Muscle layer of duodenum (tissue), 2 donors: ENCODE data around the gene TMEM52.

Experiments used
- H3K27ac ChIP-seq: one replicate; pipeline ENCODE4 v1.7.0; 2013; ENCODE audit warnings: mild to moderate bottlenecking, low read length
- H3K27me3 ChIP-seq: one replicate; pipeline ENCODE4 v1.7.0; 2013; ENCODE audit warnings: low read depth, mild to moderate bottlenecking, control low read depth, low read length
- H3K36me3 ChIP-seq, 2 donors: one replicate each; pipeline ENCODE4 v1.7.0; 2013; ENCODE audit warnings: low read length in 2 of 2, control low read depth in 1 of 2, mild to moderate bottlenecking in 1 of 2; ENCODE audit not compliant: insufficient read depth in 2 of 2, control insufficient read depth in 1 of 2
- H3K4me1 ChIP-seq, 2 donors: one replicate each; pipeline ENCODE4 v1.7.0; 2013; ENCODE audit warnings: low read length in 2 of 2, mild to moderate bottlenecking in 2 of 2, control low read depth in 1 of 2, moderate library complexity in 1 of 2; ENCODE audit not compliant: insufficient read depth in 2 of 2, control insufficient read depth in 1 of 2
- H3K4me3 ChIP-seq, 2 donors: one replicate each; pipeline ENCODE4 v1.7.0; 2013; ENCODE audit warnings: low read length in 2 of 2, low read depth in 1 of 2, mild to moderate bottlenecking in 1 of 2
- H3K9me3 ChIP-seq, 2 donors: one replicate each; pipeline ENCODE4 v1.7.0; 2013; ENCODE audit warnings: low read length in 2 of 2, control low read depth in 1 of 2, mild to moderate bottlenecking in 1 of 2; ENCODE audit not compliant: control insufficient read depth in 1 of 2
- donor health status: healthy.

The TMEM52 gene

GRCh38 chr1:1958071-1958541 lies 39.0 kb upstream of the TMEM52 start:
- Histone ChIP-seq H3K9me3 (no peaks in the 10 kb centered on the region), H3K27me3 (peaks cover 5% of the 10 kb centered on the region), H3K27ac (no peak overlapping the region), H3K4me3 (no peak overlapping the region), H3K4me1 (peaks cover 0 to 10% of the 10 kb centered on the region in 2 donors), H3K36me3 (no peaks in the 10 kb centered on the region)

GRCh38 chr1:1957533-1957961 lies 38.5 kb upstream of the TMEM52 start:
- H3K36me3 ChIP-seq, result no peaks in the 10 kb centered on the region
- peaks cover 5% of the 10 kb centered on the region for H3K27me3 ChIP-seq
- H3K27ac ChIP-seq, result no peak overlapping the region
- H3K9me3 ChIP-seq, result no peaks in the 10 kb centered on the region
- peaks cover 0 to 10% of the 10 kb centered on the region in 2 donors for H3K4me1 ChIP-seq
- H3K4me3 ChIP-seq, result no peak overlapping the region

GRCh38 chr1:1956586-1957532 lies 37.8 kb upstream of the TMEM52 start:
- peaks cover 0 to 10% of the 10 kb centered on the region in 2 donors for H3K4me1 ChIP-seq
- no peak overlapping the region for H3K4me3 ChIP-seq
- H3K27me3 ChIP-seq, result peaks cover 5% of the 10 kb centered on the region

GRCh38 chr1:1956101-1956500 lies 37.0 kb upstream of the TMEM52 start:
- Histone ChIP-seq H3K27me3 (peaks cover 4% of the 10 kb centered on the region), H3K27ac (no peak overlapping the region), H3K9me3 (no peaks in the 10 kb centered on the region), H3K36me3 (no peaks in the 10 kb centered on the region), H3K4me3 (no peak overlapping the region), H3K4me1 (peaks cover 0 to 10% of the 10 kb centered on the region in 2 donors)

More at GRCh38 chr1:1956586-1957532, 37.8 kb upstream of the TMEM52 start:
- no peaks in the 10 kb centered on the region for H3K9me3 ChIP-seq
- no peaks in the 10 kb centered on the region for H3K36me3 ChIP-seq
- no peak overlapping the region for H3K27ac ChIP-seq

- peaks cover 0 to 10% of the 10 kb centered on the region in 2 donors for H3K4me1 ChIP-seq
- no peaks in the 10 kb centered on the region for H3K9me3 ChIP-seq
- no peak overlapping the region for H3K27ac ChIP-seq
- no peak overlapping the region for H3K4me3 ChIP-seq
- no peaks in the 10 kb centered on the region for H3K36me3 ChIP-seq
- no peaks in the 10 kb centered on the region for H3K27me3 ChIP-seq
These were observed 36.6 kb upstream of the TMEM52 start for GRCh38 chr1:1955621-1956094.

- H3K36me3 ChIP-seq, result no peaks in the 10 kb centered on the region
- no peaks in the 10 kb centered on the region for H3K27me3 ChIP-seq
- H3K9me3 ChIP-seq, result no peaks in the 10 kb centered on the region
These were observed 35.9 kb upstream of the TMEM52 start for GRCh38 chr1:1954831-1955441.

GRCh38 chr1:1954015-1954414 lies 34.9 kb upstream of the TMEM52 start:
- Histone ChIP-seq H3K27me3 (no peaks in the 10 kb centered on the region), H3K36me3 (no peaks in the 10 kb centered on the region), H3K4me3 (no peak overlapping the region), H3K27ac (no peak overlapping the region), H3K4me1 (no peaks in the 10 kb centered on the region), H3K9me3 (no peaks in the 10 kb centered on the region)

More at GRCh38 chr1:1954831-1955441, 35.9 kb upstream of the TMEM52 start:
- H3K4me1 ChIP-seq, result peaks cover 0 to 6% of the 10 kb centered on the region in 2 donors
- H3K4me3 ChIP-seq, result no peak overlapping the region
- H3K27ac ChIP-seq, result no peak overlapping the region

GRCh38 chr1:1950940-1951339 lies 31.9 kb upstream of the TMEM52 start:
- Histone ChIP-seq H3K4me3 (no peak overlapping the region), H3K27me3 (no peaks in the 10 kb centered on the region), H3K4me1 (peaks cover 0 to 6% of the 10 kb centered on the region in 2 donors), H3K9me3 (no peaks in the 10 kb centered on the region), H3K36me3 (no peaks in the 10 kb centered on the region), H3K27ac (no peak overlapping the region)

- Histone ChIP-seq H3K9me3 (no peaks in the 10 kb centered on the region), H3K27ac (no peak overlapping the region), H3K4me3 (no peak overlapping the region), H3K27me3 (no peaks in the 10 kb centered on the region), H3K4me1 (peaks cover 0 to 12% of the 10 kb centered on the region in 2 donors), H3K36me3 (no peaks in the 10 kb centered on the region)
These were observed 29.7 kb upstream of the TMEM52 start for GRCh38 chr1:1948783-1949182.

- no peak overlapping the region for H3K4me3 ChIP-seq
- no peaks in the 10 kb centered on the region for H3K36me3 ChIP-seq
- H3K27ac ChIP-seq, result no peak overlapping the region
- H3K4me1 ChIP-seq, result peaks cover 0 to 14% of the 10 kb centered on the region in 2 donors
- no peaks in the 10 kb centered on the region for H3K27me3 ChIP-seq
- no peaks in the 10 kb centered on the region for H3K9me3 ChIP-seq
These were observed 28.4 kb upstream of the TMEM52 start for GRCh38 chr1:1947493-1947892.

- H3K27ac ChIP-seq, result no peak overlapping the region
- H3K9me3 ChIP-seq, result no peaks in the 10 kb centered on the region
- H3K4me3 ChIP-seq, result no peak overlapping the region
- H3K27me3 ChIP-seq, result no peaks in the 10 kb centered on the region
- peaks cover 0 to 14% of the 10 kb centered on the region in 2 donors for H3K4me1 ChIP-seq
- H3K36me3 ChIP-seq, result no peaks in the 10 kb centered on the region
These were observed 27.5 kb upstream of the TMEM52 start for GRCh38 chr1:1946540-1946939.
